HepG2 (cell line): Measurements from ENCODE around the gene IL27RA. TPM values are rescaled to one million over a fixed set of nuclear protein-coding genes. Genes with fewer than 3 reads are reported as not detected.

Experiments used
- AFF4 ChIP-seq: sonication (generic); formaldehyde crosslinking; IDR thresholded peaks from 2 replicates; pipeline ENCODE4 v1.4.0; 2020; ENCODE audit warnings: missing genetic modification reagents
- CREM ChIP-seq, 2 experiments: sonication (generic) in 1 of 2; formaldehyde crosslinking in 1 of 2; IDR thresholded peaks; 2 replicates each; pipeline versions ENCODE4 v1.4.0 to v1.6.1; 2016 to 2020; ENCODE audit warnings: antibody characterized with exemption in 1 of 2, mild to moderate bottlenecking in 1 of 2, missing genetic modification reagents in 1 of 2
- GATAD2A ChIP-seq: IDR thresholded peaks from 2 replicates; pipeline ENCODE4 v1.6.1; 2016
- HDAC1 ChIP-seq: sonication (generic); formaldehyde crosslinking; IDR thresholded peaks from 2 replicates; pipeline ENCODE4 v1.5.1; 2020; ENCODE audit warnings: mild to moderate bottlenecking, missing genetic modification reagents
- POLR2AphosphoS2 ChIP-seq: IDR thresholded peaks from 2 replicates; pipeline ENCODE4 v1.6.1; 2011; ENCODE audit warnings: low read depth, low read length, improper control_type of control experiment
- RERE ChIP-seq: IDR thresholded peaks from 2 replicates; pipeline ENCODE4 v1.6.1; 2016; ENCODE audit warnings: low read depth, missing genetic modification reagents, missing compliant biosample characterization
- REXO4 ChIP-seq: sonication (generic); formaldehyde crosslinking; IDR thresholded peaks from 2 replicates; pipeline ENCODE4 v1.8.0; 2022; ENCODE audit warnings: missing genetic modification reagents, mild to moderate bottlenecking, borderline replicate concordance
- RFXAP ChIP-seq: sonication (generic); formaldehyde crosslinking; IDR thresholded peaks from 2 replicates; pipeline ENCODE4 v1.4.0; 2020; ENCODE audit warnings: missing genetic modification reagents, borderline replicate concordance
- SP5 ChIP-seq: IDR thresholded peaks from 2 replicates; pipeline ENCODE4 v1.6.1; 2016; ENCODE audit warnings: low read depth, borderline replicate concordance
- TFE3 ChIP-seq: IDR thresholded peaks from 2 replicates; pipeline ENCODE4 v1.6.1; 2016
- ZMYM4 ChIP-seq: sonication (generic); formaldehyde crosslinking; IDR thresholded peaks from 2 replicates; pipeline ENCODE4 v1.8.1; 2023; ENCODE audit warnings: mild to moderate bottlenecking, missing genetic modification reagents
- ZNF83 ChIP-seq: sonication (generic); formaldehyde crosslinking; IDR thresholded peaks from 2 replicates; pipeline ENCODE4 v1.4.0; 2020; ENCODE audit warnings: missing genetic modification reagents, mild to moderate bottlenecking, borderline replicate concordance
- ZSCAN25 ChIP-seq: sonication (generic); formaldehyde crosslinking; IDR thresholded peaks from 2 replicates; pipeline ENCODE4 v1.8.0; 2022; ENCODE audit warnings: mild to moderate bottlenecking, missing genetic modification reagents
- polyA plus RNA-seq, 8 experiments: library from polyadenylated mRNA; depleted of rRNA in 3 of 8; stranded (reverse) in 7 of 8; unstranded in 1 of 8; fragments of >200 nt; fragmentation: Illumina TruSeq in 4 of 8; extraction: Trizol in 4 of 8; gene quantifications; 2 replicates each; pipeline versions ENCODE4 v1.2.1 to v1.2.3, GENCODE V29; 2011 to 2016; ENCODE audit warnings: low read depth in 4 of 8, missing spikeins in 1 of 8, mixed read lengths in 1 of 8; ENCODE audit not compliant: insufficient read depth in 1 of 8
- total RNA-seq, 5 experiments: library from RNA; depleted of rRNA; stranded (reverse); fragments of >200 nt; fragmentation: Illumina TruSeq; extraction: Trizol; gene quantifications; 2 replicates each; pipeline ENCODE4 v1.2.3, GENCODE V29; 2016; ENCODE audit warnings: low read depth in 1 of 5

Gene IL27RA
- total and polyA plus RNA-seq, 2 of the 13 experiments (the other 11 are each of a cell fraction or from before 2014, with no cell fraction given), result 3.5 to 8.1 TPM

- TF ChIP-seq AFF4 (CRISPR knock-in tag), result no peak
- TF ChIP-seq SP5, result peak; percentile 74
- no peak for TF ChIP-seq TFE3 (CRISPR knock-in tag)
- peak; percentile 16; the same call in 1 of the 2 replicates for TF ChIP-seq HDAC1
- no peak for TF ChIP-seq ZSCAN25
- no peak for TF ChIP-seq RFXAP (CRISPR knock-in tag)
- TF ChIP-seq GATAD2A, result peak; percentile 78
- TF ChIP-seq ZNF83 (CRISPR knock-in tag), result no peak
- TF ChIP-seq RERE (CRISPR knock-in tag), result no peak
- TF ChIP-seq POLR2AphosphoS2, result no peak
- no peak for TF ChIP-seq ZMYM4 (CRISPR knock-in tag)
- TF ChIP-seq REXO4 (CRISPR knock-in tag), result no peak
- TF ChIP-seq CREM (IDR thresholded peaks at IDR 0.05), result peak; percentile 57; the same call in 1 of the 2 replicates
- no peak for TF ChIP-seq CREM (CRISPR knock-in tag; IDR thresholded peaks at IDR 0.05)
These were observed 29.7 kb downstream of the IL27RA start (continued) for GRCh38 chr19:14061081-14061749.
